Suprapubic skin (tissue), 4 donors: ENCODE results near the gene FCRL6.

Source experiments
- POLR2A ChIP-seq, 2 donors: fragments of 450-650 bp; IDR thresholded peaks; one replicate each; pipeline ENCODE4 v1.6.1; 2017; ENCODE audit warnings: antibody characterized with exemption in 2 of 2, mild to moderate bottlenecking in 2 of 2, moderate library complexity in 2 of 2
- POLR2AphosphoS5 ChIP-seq, 3 donors: sonication (generic); formaldehyde crosslinking; IDR thresholded peaks; one replicate each; pipeline ENCODE4 v1.6.1; 2017; ENCODE audit warnings: antibody characterized with exemption in 3 of 3
- TF ChIP-seq, protein P1 (sequence below), 2 donors: fragments of 200-600 bp in 1 of 2; fragments of 450-650 bp in 1 of 2; sonication (generic) in 1 of 2; IDR thresholded peaks; one replicate each; pipeline ENCODE4 v1.5.1; 2016 to 2019; ENCODE audit warnings: antibody characterized with exemption in 2 of 2, mild to moderate bottlenecking in 1 of 2, moderate library complexity in 1 of 2

GRCh38 chr1:159862557-159862956 is 60.4 kb downstream of the FCRL6 start, which contains the start of gene VSIG8:
- TF ChIP-seq, protein P1, sequence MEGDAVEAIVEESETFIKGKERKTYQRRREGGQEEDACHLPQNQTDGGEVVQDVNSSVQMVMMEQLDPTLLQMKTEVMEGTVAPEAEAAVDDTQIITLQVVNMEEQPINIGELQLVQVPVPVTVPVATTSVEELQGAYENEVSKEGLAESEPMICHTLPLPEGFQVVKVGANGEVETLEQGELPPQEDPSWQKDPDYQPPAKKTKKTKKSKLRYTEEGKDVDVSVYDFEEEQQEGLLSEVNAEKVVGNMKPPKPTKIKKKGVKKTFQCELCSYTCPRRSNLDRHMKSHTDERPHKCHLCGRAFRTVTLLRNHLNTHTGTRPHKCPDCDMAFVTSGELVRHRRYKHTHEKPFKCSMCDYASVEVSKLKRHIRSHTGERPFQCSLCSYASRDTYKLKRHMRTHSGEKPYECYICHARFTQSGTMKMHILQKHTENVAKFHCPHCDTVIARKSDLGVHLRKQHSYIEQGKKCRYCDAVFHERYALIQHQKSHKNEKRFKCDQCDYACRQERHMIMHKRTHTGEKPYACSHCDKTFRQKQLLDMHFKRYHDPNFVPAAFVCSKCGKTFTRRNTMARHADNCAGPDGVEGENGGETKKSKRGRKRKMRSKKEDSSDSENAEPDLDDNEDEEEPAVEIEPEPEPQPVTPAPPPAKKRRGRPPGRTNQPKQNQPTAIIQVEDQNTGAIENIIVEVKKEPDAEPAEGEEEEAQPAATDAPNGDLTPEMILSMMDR (IDR thresholded peaks at IDR 0.05): no peak
- no peak for TF ChIP-seq POLR2AphosphoS5 (IDR thresholded peaks at IDR 0.05)
- no peak for TF ChIP-seq POLR2A (IDR thresholded peaks at IDR 0.05)
